OCI-LY7 (cell line): ENCODE measurements around the gene RCSD1.

Source experiments
- CTCF ChIP-seq: fragments of 200-600 bp; sonication (generic); conservative IDR thresholded peaks from 2 replicates; pipeline ENCODE4 v1.5.1; 2014; ENCODE audit warnings: mild to moderate bottlenecking, antibody characterized with exemption, low read length, moderate library complexity, mixed read lengths
- EZH2phosphoT487 ChIP-seq: fragments of 200-600 bp; sonication (generic); IDR thresholded peaks from 2 replicates; pipeline ENCODE4 v1.6.1; 2018; ENCODE audit warnings: low read depth, borderline replicate concordance, mild to moderate bottlenecking, mixed run types, antibody characterized with exemption, low read length, moderate library complexity, mixed read lengths

GRCh38 chr1:167710836-167711235 lies 80.8 kb downstream of the RCSD1 start:
- TF ChIP-seq CTCF, result no peak
- no peak for TF ChIP-seq EZH2phosphoT487
